HG03135 (cell line): Measurements from ENCODE around the gene CACNG4.

Source experiments
- ATAC-seq: cut with Tn5 transposase; IDR thresholded peaks from one replicate; pipeline ENCODE4 v1.9.1; 2021; ENCODE audit warnings: mild to moderate bottlenecking, moderate library complexity; ENCODE audit not compliant: unreplicated experiment

Gene CACNG4

GRCh38 chr17:67055811-67056745 is 91.6 kb downstream of the CACNG4 start:
- no peak for ATAC-seq

GRCh38 chr17:67056746-67057490 is 92.4 kb downstream of the CACNG4 start:
- no peak for ATAC-seq

GRCh38 chr17:67058036-67058435 is 93.5 kb downstream of the CACNG4 start:
- no peak for ATAC-seq

GRCh38 chr17:67059372-67059771 is 94.9 kb downstream of the CACNG4 start:
- ATAC-seq, result no peak

GRCh38 chr17:67063141-67063540 is 98.6 kb downstream of the CACNG4 start:
- no peak for ATAC-seq

- no peak for ATAC-seq
Measured at GRCh38 chr17:67066717-67067116, 102.2 kb downstream of the CACNG4 start.

GRCh38 chr17:67067571-67068482 is 103.3 kb downstream of the CACNG4 start:
- no peak for ATAC-seq

GRCh38 chr17:67068999-67069398 is 104.5 kb downstream of the CACNG4 start:
- no peak for ATAC-seq

- no peak for ATAC-seq
Measured at GRCh38 chr17:67069603-67070136, 105.2 kb downstream of the CACNG4 start.

- ATAC-seq, result no peak
Measured at GRCh38 chr17:67071595-67071994, 107.1 kb downstream of the CACNG4 start.

- no peak for ATAC-seq
Measured at GRCh38 chr17:67072885-67073284, 108.4 kb downstream of the CACNG4 start.

GRCh38 chr17:67074781-67075180 is 110.3 kb downstream of the CACNG4 start:
- no peak for ATAC-seq

GRCh38 chr17:67076290-67076689 is 111.8 kb downstream of the CACNG4 start:
- no peak for ATAC-seq

GRCh38 chr17:67078292-67078691 is 113.8 kb downstream of the CACNG4 start:
- ATAC-seq, result no peak

GRCh38 chr17:67079491-67079890 is 115.0 kb downstream of the CACNG4 start:
- ATAC-seq, result no peak

- ATAC-seq, result no peak
Measured at GRCh38 chr17:67080804-67081203, 116.3 kb downstream of the CACNG4 start.

GRCh38 chr17:67082107-67082506 is 117.6 kb downstream of the CACNG4 start:
- peak; percentile 74 for ATAC-seq
